ENCODE measurements around the gene KIF21A.

GRCh38 chr12:39451977-39452376 is 9.1 kb upstream of the KIF21A start:
- TF ChIP-seq POLR2A (IDR thresholded peaks at IDR 0.05; ENCODE audit: low read length) (no peak), GATA1 (IDR thresholded peaks at IDR 0.05; ENCODE audit: low read depth, low read length) (no peak)
